Non-pigmented ciliary epithelial cell (primary cell): ENCODE measurements around the gene TBC1D22A.

Source experiments
- DNase-seq: peaks from one replicate; pipeline ENCODE4 v3.0.0-alpha.2; 2010; ENCODE audit warnings: low read depth

TBC1D22A gene

DNA sequence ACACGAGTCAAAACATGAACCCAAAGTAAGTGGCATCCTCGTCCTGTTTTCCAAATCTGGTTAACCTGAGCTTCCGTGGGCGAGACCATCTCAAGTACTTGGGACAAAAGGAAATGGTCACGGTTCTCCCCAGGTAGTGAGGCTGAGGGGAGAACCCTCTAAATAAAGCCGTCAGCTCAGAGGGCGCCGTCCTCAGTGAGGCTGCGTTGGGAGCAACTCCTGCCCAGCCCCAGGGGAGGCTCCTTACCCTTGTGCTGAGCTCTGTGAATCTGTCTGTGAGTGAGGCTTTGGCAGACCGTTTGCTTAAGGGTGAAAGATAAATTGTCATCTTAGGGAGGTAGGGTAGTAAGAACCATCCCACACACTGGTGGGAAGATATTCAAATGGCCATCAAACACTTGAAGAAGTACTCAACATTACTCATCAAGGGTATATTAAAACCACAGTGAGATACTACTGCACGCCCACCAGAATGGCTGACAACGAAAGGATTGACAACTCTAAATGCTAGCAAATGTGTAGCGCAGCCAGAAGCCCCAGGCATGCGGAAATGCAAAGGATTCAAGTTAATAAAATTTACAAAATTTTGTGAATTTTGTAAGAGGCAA, 321.0 kb downstream of the TBC1D22A start:
- no peak for DNase-seq

DNA sequence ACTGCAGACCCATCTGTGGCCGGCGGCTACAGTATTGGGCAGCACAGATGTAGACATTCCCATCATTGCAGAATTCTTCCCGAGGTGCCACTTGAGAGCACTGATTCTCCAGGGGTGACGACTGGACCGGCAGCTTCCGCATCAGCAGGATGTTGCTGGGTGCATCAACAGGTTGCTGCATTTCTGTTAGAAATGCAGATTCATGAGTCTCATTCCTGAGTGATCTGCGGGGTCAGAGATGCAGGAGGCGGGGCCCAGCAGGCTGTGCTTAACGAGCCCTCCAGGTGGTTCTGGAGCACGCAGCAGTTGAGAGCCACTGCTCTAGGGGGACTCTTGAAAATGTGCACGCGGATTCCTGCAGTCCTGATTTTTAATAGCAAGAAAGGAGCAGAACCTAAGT, 321.8 kb downstream of the TBC1D22A start:
- DNase-seq, result no peak

DNA sequence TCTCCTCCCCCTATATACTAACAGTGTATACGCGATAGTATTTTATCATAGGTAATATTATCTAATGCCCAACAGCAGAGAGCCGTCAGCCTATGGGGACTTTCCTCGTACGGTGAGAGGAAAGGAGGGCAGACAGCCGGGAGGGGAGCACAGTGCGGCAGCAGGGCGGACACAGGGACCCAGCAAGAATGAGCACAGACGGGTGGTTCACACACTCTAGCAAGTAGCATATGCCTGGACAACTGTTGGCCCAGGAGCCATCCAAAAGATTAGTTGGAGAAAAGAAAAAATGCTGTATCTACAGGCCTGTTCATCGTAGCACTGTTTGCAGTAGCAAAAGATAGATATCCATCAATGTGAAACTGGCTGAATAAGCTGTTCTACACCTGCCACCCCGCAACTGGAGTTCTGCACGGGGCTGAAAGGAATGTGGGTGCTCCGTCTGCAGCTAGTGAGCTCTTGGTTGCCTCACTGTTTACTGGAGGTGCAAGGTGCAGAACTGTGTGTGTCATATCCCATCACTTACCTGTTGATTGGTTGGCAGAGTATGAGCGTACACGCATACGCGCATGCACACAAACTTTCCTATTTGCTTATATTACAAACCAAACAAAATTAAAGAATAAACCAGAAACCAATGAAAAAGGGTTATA, 324.3 kb downstream of the TBC1D22A start:
- DNase-seq, result no peak

DNA sequence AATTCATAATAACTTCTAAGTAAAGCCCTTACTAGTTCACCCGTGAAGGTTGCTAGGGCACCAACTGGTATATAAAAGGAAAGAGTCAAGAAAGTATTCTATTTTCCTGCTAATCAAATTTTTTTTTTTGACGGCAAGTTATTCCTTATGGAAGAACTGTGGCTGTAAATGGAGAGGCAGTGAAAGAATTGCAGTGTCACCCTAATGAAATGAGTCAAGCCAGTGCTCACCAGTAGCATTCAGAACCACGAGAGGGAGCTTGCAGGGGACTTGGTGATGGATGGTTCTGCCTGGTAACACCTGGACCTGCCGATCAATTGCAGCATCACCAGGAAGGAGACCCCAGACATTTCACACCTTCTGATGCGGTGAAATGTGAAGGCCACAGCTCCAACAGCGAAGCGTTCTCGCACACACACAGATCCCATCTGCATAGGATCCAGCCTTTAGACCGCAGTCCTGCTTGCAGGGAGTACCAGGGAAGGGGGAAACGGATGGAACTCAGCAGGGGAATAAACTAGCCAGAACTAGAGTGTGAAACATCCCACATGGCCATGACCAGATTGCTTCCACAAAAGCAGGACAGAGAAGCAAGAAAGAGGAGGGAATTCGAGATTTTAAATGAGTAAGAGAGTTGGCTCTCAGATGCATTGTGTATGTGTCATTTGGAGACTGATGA, 326.2 kb downstream of the TBC1D22A start:
- no peak for DNase-seq

DNA sequence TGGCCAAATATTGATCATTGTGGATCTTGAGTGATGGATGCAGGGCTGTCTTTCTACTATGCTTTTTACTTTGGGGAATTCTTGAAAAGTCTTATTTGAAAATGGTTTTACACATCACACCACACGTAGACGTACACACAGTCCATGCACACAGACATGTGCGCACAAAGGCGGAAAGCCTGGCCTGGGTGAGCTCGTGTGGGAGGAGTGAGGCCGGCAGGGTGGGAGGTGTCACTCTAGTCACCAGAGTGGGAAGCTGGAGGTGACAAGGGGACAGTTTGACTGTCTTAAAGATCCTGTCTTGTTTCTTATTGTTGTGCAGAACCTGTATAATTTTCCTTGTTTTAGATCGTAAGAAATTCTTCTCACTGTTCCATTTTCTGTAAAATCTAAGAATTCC, 326.9 kb downstream of the TBC1D22A start:
- no peak for DNase-seq

DNA sequence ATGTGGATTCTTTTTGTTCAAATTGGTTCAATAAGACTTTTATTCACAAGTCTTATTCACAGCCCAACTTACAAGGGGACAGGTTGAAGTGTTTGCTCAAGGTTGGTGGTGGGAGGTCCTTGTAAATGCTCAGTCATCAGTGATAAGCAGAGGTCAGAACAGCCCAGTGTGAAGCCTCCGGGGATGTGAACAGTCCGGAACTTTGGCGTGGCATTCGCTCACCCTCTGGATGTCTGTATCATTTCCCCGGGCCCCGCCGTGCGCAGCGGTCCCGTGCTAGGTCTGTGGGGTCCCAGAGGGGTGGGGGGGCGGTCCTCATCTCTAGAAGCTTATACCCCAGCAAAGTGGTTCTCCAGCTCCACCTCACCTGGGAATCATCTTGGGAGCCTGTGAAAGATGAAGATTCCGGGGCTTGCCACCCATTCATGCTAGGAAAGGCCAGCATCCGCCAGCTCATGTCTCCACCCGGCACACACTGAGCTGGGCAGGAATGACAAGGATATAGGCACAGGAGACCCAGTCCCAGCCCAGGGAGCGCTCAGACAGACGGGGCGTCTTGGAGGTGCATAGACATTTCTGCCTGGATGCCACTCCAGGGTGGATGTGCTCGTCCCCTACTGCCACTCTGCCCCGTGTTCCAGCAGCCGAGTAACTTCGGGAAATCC, 327.5 kb downstream of the TBC1D22A start:
- DNase-seq, result no peak

DNA sequence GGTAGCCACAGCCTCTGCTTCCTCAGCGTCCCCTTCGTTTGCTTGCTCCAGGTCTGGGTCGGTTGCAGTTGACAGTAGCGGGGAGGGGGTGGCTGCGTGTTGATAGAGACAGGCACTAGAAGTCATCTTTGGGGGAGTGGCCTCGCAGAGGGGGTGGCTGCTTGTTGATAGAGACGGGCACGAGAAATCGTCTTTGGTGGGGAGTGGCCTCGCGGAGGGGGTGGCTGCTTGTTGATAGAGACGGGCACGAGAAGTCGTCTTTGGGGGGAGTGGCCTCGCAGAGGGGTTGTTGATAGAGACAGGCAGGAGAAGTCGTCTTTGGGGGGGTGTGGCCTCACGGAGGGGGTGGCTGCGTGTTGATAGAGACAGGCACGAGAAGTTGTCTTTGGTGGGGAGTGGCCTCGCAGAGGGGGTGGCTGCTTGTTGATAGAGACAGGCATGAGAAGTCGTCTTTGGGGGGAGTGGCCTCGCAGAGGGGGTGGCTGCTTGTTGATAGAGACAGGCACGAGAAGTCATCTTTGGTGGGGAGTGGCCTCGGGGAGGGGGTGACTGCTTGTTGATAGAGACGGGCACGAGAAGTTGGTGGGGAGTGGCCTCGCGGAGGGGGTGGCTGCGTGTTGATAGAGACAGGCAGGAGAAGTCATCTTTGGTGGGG, 328.3 kb downstream of the TBC1D22A start:
- DNase-seq, result no peak

DNA sequence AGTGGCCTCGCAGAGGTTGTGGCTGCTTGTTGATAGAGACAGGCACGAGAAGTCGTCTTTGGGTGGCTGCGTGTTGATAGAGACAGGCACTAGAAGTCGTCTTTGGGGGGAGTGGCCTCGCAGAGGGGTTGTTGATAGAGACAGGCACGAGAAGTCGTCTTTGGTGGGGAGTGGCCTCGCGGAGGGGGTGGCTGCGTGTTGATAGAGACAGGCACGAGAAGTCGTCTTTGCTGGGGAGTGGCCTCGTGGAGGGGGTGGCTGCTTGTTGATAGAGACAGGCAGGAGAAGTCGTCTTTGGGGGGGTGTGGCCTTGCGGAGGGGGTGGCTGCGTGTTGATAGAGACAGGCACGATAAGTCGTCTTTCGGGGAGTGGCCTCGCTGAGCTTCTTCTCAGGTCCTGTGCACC, 328.8 kb downstream of the TBC1D22A start:
- DNase-seq, result no peak

DNA sequence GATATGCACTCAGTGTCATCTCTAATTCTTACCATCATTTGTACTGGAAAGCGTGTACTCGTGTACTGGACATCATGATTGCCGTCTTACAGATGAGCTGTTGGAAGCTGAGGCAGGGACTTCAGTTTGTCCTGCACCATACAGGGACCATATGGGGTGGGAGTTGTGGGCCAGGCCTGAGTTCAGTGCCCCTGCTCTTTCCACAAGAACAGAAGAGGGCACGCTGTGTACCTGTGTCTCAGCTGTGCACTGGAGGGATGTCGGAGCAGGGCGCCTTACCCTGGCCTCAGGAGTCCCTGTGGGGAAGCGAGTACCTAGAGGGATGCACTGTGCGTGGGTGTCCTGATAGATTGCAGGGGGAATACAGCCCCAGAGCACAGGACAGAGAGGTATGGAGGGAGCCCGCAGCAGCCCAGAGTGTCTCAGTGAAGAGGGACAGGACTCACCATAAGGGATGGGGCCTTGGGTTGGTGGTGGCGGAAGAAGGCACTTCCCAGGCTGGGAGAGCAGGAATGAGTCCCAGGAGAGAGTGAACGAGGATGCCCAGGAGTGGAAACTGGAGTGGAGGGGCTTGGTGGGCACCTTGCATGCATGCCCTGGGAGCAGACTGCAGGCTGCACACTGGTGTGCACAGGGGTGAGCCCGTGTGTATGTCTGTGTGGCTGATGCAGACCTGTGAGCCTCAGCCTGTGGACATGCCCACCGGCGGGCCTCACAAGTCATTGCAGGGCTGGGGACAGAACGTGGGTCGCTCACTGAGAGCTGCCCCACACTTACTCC, 329.7 kb downstream of the TBC1D22A start:
- DNase-seq, result no peak

DNA sequence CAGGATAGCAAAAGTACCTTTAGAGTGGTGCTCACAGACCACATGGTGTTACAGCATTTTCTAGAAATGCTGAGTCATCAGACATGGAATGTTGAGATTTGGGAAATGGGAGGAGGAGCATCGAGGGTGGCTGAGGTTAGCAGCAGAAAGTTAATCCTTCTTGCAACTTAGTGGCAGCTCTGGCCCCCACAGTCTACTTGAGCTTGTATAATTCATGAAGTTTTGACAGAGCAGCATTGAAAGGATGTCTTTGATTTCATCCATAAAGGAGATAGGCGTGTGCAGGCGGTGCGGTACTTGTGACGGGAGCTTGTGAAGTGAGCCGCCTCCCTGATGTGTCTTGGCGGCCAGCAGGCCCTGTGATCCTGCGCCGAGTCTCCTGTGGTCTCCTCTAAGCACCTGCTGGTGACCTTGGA, 330.5 kb downstream of the TBC1D22A start:
- DNase-seq, result no peak

DNA sequence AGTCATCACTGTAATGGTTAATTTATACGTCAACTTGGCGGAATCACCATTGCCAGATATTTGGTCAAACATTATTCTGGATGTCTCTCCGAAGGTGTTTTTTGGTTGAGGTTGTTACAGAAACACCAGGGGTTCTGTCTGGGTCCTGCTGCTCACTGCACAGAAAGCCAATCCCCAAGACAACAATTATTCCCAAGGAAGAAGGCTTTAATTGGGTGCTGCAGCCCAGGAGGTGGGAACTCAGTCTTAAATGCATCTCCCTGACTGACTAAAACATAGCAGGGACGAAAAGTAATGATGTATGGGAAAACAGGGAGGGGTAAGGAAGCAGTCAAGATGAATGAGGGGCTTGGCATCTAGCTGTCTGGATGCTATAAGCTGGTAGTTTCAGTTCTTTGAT, 331.3 kb downstream of the TBC1D22A start:
- DNase-seq, result no peak

DNA sequence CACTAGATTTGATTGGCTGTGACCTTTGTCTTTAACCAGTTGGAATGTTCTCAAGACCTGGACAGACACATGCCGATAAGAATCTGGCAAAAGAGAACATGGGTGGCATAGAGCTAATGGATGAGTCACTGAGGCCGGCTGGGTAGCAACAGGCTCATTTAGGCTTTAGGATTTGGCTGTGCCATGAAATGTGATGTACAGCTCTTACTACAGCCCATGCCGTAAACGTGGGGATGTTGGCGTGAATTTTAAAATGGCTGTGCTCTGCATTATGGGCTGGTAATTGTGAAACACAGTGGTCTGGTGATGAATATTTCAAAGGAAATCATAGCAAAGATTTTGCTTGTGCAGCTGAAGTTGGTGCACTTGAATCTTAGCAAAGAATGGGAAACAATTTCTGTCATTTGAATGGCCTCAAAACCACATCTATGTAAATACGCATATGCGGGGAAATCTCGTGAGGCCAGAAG, 332.4 kb downstream of the TBC1D22A start:
- no peak for DNase-seq

DNA sequence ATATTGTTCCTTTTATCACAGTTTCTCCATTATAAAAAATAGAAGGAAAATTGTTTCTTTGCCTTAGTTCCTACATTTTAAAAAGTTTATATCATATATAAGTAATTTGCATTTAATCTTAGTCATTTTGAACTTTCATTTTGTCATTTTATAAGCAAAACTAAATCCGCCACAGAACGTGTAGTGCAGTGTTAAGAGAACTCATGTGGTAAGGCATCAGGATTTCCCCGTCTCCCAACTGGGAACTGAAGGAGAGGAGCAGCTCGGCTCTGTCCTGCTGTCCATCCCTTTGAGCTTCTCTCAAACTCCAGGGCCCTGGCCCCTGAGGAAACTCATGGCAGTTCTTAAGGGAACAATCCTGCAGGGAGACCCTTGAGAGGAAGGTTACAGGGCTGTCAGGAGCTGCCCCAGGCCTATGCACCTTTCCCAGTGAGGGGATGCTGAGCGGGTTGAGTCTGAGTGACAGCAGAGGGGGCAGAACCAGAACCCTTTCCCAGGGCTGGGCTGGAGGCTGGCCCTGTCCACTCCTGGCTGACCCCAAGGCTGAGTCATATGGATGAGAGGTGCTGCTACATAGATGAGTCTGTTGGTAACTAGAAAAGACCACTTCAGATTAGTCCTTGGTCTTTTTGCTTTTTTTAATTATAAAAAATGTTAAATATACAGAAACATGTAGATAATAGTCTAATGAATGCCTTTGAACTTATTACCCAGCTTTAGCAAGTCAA, 333.1 kb downstream of the TBC1D22A start:
- no peak for DNase-seq

DNA sequence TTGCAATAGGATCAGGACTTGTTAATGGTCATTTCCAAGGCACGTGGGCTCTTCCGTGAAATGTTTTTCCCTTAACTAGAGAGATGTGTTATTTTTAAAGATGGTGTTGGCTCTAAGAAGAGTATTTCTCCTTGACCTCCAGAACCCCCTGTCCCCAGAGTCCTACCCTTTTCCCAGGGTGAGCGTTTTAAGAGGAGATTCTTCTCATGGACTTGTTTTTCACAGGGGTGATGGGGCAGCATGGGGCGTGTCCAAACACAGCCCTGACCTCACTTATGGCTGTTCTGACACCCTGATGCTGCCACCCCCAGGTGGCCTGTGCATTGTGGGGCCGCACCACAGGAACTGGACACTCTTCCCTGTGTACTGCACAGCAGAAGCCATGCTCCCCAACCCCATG, 335.7 kb downstream of the TBC1D22A start:
- DNase-seq, result no peak

DNA sequence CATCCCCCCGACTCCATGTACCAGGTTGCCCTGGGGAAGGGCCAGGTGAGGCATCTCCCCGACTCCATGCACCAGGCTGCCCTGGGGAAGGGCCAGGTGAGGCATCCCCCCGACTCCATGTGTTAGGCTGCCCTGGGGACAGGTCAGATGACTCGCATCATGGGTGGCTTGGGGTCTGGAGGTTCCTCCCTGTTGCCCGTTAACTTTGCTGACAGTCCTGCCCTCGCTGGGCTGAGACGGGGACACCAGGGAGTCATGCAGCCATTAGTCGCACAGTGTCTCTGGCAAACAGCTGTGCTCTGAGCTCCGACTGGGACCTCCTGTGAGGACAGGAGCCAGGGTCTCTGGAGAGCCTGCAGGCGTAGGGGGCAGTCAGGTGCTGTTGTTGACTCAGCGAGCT, 336.1 kb downstream of the TBC1D22A start:
- DNase-seq, result no peak

DNA sequence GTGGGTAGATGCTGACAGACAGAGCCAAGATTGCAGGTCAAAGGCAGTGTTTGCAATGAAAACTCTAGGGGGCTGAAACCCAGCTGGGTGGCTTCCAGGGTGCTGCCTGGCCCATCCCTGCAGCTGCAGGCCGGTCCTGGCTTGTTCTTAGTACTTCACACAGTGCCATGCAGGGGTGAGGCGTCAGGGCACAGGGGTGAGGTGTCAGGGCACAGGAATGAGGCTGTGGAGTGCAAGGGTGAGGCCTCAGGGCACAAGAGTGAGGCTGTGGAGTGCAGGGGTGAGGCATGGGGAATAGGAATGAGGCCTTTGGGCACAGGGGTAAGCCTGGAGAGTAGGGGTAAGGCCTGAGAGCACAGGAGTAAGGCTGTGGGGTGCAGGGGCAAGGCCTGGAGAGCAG, 337.6 kb downstream of the TBC1D22A start:
- no peak for DNase-seq

DNA sequence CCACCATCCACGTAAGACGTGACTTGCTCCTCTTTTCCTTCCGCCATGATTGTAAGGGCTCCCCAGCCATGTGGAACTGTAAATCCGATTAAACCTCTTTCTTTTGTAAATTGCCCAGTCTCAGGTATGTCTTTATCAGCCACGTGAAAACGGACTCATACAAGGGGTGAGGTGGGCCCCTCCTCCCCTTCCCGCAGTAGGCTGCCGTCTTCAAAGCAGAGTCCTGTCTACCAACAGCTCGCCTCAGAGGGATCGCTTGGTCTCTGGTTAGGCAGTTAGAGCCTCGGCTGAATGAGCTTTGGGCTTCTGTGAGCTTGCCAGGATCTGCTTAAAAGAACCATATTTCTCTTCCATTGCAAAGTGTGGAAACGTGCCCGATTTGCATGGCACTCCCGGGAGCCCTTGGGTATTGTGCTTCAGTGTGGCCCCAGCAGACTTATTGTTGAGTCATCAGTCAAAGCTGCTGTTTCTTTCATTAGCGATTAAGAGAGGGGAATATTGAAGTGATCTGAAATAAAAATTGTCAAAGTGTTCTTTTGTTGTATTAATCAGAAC, 338.3 kb downstream of the TBC1D22A start:
- no peak for DNase-seq

DNA sequence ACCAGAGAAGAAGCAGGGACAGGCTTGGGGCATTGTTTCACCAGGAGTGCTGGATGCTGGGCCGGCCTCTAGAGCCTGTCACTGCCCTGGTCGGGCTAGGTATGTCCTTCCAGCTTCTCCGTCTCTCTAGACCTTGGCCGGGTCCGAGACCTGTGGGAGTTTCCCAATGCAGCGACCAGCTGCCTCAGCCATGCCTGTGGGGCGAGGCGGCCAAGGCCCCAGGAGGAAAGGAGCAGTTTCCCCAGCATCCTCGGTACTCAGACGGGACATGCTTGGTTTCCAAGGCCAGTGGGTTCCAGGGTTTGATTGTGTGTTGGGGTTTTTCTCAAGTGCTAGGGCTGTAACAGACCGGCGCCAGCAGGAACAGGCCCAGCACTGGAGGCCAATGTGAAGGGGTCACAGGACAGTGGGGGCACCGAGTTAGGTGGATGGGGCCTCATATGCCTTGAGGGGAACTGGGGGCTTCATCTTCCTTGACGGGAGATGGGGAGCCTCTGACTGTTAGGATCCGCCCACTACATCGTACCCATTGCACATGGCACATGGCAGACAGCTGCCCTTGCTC, 339.0 kb downstream of the TBC1D22A start:
- no peak for DNase-seq

DNA sequence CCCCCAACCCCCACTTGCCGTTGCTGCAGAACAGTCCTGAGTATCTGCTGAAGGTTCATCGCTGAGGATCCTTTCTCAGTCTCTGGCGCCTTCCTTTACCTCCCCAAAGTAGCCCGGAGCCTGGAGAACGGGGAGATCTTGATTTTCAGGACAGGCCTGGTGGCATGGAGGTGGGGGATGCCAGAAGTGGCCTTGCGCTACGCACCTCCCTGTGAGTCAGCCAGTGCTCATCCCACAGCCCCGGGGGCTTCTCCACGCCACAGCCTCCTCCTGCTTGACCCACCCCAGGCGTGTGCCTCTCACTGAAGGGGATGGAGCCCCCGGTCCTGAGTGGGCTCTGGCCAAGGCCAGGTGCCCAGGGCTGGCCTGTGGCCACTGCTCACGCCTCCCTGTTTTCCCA, 339.6 kb downstream of the TBC1D22A start:
- DNase-seq, result no peak

DNA sequence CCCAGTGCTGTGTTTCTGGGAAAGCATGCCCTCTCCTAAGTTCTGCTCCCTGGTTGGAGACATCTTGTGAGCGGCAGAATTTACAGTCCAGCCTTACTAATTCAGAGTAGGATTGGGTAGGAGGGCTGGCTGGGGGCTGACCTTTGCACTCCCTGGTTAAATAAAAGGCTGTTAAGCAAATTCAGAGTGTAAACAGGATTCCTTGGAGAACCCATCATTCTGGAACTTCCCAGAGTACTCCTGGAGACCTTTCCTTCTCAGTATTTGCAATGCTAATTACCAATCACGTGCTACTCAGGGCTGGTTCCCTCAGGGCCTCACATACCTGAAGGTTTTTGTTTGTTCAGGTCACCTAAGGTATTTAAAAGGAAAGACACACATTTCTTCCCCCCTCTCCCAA, 340.2 kb downstream of the TBC1D22A start:
- no peak for DNase-seq
